Mammary epithelial cell (primary cell): ENCODE measurements around the gene ATP5F1E.

Experiments used
- CTCF ChIP-seq, 2 donors: IDR thresholded peaks in 1 of 2; conservative IDR thresholded peaks in 1 of 2; 2 replicates each; pipeline ENCODE4 v1.5.1; 2011 to 2012; ENCODE audit warnings: inconsistent platforms in 2 of 2, low read length in 2 of 2, mild to moderate bottlenecking in 2 of 2, control low read depth in 1 of 2, low read depth in 1 of 2; ENCODE audit not compliant: insufficient read depth in 1 of 2; ENCODE audit errors: extremely low read depth in 1 of 2
- EZH2 ChIP-seq: IDR thresholded peaks from 2 replicates; pipeline ENCODE4 v1.6.1; 2012; ENCODE audit warnings: low read length, inconsistent platforms, borderline replicate concordance

GRCh38 chr20:59023616-59024015, 8.5 kb downstream of the ATP5F1E start:
- TF ChIP-seq CTCF (conservative IDR thresholded peaks at IDR 0.05 in 1 of 2, IDR thresholded peaks at IDR 0.05 in 1 of 2; ENCODE audit: extremely low read depth in 1 of 2, insufficient read depth in 1 of 2, low read depth in 1 of 2, low read length in 2 of 2) (no peak), EZH2 (no peak)
